C4-2B (cell line): ENCODE measurements around the gene HRH4.

ENCODE experiments used
- CTCF ChIP-seq: fragments of 450-650 bp; conservative IDR thresholded peaks from 2 replicates; pipeline ENCODE4 v1.5.1; 2017; ENCODE audit warnings: mild to moderate bottlenecking
- ZFX ChIP-seq: fragments of 450-650 bp; IDR thresholded peaks from 2 replicates; pipeline ENCODE4 v1.6.1; 2017

GRCh38 chr18:24518596-24518995 is 58.2 kb downstream of the HRH4 start:
- TF ChIP-seq CTCF (no peak), ZFX (no peak)
